ENCODE results near the gene UNC13C.

Gene UNC13C

DNA sequence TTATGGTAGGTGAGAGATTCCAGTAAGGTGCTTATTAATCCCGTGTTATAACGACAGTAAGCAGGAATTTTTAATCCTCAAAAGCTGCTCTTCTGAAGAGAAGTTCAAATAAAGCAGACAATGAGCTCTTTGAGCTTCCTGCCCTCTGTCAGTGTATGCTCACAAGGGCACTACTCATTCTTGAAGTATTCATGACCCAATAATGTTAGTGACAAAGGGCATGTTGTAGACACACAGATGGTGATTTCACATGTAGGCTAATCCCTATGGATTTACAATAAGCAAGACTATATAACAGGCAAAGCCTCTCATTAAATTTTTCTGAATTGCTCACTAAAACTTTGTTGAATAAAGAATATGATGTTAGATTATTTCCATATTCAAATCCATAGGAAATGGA is 639.9 kb downstream of the UNC13C start:
- TF ChIP-seq TEAD4 (IDR thresholded peaks at IDR 0.05) = no peak
- TF ChIP-seq, protein P1, sequence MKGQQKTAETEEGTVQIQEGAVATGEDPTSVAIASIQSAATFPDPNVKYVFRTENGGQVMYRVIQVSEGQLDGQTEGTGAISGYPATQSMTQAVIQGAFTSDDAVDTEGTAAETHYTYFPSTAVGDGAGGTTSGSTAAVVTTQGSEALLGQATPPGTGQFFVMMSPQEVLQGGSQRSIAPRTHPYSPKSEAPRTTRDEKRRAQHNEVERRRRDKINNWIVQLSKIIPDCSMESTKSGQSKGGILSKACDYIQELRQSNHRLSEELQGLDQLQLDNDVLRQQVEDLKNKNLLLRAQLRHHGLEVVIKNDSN (IDR thresholded peaks at IDR 0.05) = no peak
- TF ChIP-seq TCF12 (IDR thresholded peaks at IDR 0.05; ENCODE audit: low read depth) = no peak
- TF ChIP-seq CEBPB (IDR thresholded peaks at IDR 0.05) = no peak
- TF ChIP-seq TAF1 (IDR thresholded peaks at IDR 0.05; ENCODE audit: low read depth) = no peak
- TF ChIP-seq EGR1 (IDR thresholded peaks at IDR 0.05) = no peak
- no peak for TF ChIP-seq ZBTB7A (IDR thresholded peaks at IDR 0.05; ENCODE audit: low read depth)
- no peak for TF ChIP-seq FOXM1 (IDR thresholded peaks at IDR 0.05; ENCODE audit: borderline replicate concordance, low read depth)
- TF ChIP-seq, protein P2, sequence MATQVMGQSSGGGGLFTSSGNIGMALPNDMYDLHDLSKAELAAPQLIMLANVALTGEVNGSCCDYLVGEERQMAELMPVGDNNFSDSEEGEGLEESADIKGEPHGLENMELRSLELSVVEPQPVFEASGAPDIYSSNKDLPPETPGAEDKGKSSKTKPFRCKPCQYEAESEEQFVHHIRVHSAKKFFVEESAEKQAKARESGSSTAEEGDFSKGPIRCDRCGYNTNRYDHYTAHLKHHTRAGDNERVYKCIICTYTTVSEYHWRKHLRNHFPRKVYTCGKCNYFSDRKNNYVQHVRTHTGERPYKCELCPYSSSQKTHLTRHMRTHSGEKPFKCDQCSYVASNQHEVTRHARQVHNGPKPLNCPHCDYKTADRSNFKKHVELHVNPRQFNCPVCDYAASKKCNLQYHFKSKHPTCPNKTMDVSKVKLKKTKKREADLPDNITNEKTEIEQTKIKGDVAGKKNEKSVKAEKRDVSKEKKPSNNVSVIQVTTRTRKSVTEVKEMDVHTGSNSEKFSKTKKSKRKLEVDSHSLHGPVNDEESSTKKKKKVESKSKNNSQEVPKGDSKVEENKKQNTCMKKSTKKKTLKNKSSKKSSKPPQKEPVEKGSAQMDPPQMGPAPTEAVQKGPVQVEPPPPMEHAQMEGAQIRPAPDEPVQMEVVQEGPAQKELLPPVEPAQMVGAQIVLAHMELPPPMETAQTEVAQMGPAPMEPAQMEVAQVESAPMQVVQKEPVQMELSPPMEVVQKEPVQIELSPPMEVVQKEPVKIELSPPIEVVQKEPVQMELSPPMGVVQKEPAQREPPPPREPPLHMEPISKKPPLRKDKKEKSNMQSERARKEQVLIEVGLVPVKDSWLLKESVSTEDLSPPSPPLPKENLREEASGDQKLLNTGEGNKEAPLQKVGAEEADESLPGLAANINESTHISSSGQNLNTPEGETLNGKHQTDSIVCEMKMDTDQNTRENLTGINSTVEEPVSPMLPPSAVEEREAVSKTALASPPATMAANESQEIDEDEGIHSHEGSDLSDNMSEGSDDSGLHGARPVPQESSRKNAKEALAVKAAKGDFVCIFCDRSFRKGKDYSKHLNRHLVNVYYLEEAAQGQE (IDR thresholded peaks at IDR 0.05; ENCODE audit: low read depth) = no peak
- no peak for TF ChIP-seq YY1 (IDR thresholded peaks at IDR 0.05; ENCODE audit: low read depth)
- no peak for TF ChIP-seq NFIC (IDR thresholded peaks at IDR 0.05)
- TF ChIP-seq EP300 (IDR thresholded peaks at IDR 0.05; ENCODE audit: borderline replicate concordance) = no peak
- no peak for TF ChIP-seq CREB1 (IDR thresholded peaks at IDR 0.05; ENCODE audit: low read depth)
- no peak for TF ChIP-seq RAD21 (IDR thresholded peaks at IDR 0.05; ENCODE audit: low read depth)
- TF ChIP-seq, protein P3, sequence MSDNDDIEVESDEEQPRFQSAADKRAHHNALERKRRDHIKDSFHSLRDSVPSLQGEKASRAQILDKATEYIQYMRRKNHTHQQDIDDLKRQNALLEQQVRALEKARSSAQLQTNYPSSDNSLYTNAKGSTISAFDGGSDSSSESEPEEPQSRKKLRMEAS (IDR thresholded peaks at IDR 0.05) = no peak

DNA sequence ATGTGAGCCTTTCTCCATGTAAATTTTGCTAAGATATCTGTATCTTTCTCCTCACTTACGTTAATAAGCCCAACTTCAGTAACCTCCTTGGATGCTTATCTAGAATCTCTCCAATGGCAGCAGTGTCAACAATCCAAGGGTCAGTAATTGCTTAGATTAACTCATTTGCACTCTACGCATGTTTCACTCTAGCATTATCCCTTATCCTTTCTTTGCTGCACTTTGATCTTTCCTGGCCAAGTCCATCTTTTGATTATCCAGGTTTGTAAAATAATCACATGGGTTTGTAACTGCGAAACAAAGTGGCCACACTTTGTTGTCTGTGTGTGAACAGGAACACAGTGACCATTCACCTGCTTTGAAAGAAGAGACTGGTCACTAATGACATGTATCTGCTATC is 640.9 kb downstream of the UNC13C start:
- no peak for TF ChIP-seq TCF12 (IDR thresholded peaks at IDR 0.05; ENCODE audit: low read depth)
- no peak for TF ChIP-seq ZBTB7A (IDR thresholded peaks at IDR 0.05; ENCODE audit: low read depth)
- no peak for TF ChIP-seq NFIC (IDR thresholded peaks at IDR 0.05)
- TF ChIP-seq CEBPB (IDR thresholded peaks at IDR 0.05) = no peak
- no peak for TF ChIP-seq FOXM1 (IDR thresholded peaks at IDR 0.05; ENCODE audit: borderline replicate concordance, low read depth)
- TF ChIP-seq EGR1 (IDR thresholded peaks at IDR 0.05) = no peak
- no peak for TF ChIP-seq TAF1 (IDR thresholded peaks at IDR 0.05; ENCODE audit: low read depth)
- TF ChIP-seq TEAD4 (IDR thresholded peaks at IDR 0.05) = no peak
- TF ChIP-seq YY1 (IDR thresholded peaks at IDR 0.05; ENCODE audit: low read depth) = no peak

DNA sequence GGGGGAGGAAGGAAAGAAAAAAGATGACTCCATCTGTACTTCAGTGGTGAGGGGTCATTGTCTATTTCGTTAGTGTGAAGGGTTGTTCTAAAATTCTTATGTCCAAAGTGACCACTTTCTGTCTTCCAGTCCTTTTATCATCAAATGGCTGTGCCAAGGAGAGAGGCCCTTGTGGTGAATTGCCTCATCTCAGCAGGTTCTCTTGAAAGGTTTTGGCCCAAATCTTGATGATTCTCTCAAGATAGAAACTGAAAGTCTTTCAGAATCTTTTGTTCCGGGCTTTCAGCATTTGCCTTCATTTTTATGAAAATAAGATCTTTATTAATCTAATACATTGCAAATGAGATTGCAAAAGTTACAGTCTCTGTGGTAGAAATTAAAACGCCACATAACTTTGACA is 642.7 kb downstream of the UNC13C start:
- TF ChIP-seq ZBTB7A (IDR thresholded peaks at IDR 0.05; ENCODE audit: low read depth) = no peak
- TF ChIP-seq, protein P1 (IDR thresholded peaks at IDR 0.05) = no peak
- no peak for TF ChIP-seq NFIC (IDR thresholded peaks at IDR 0.05)
- no peak for TF ChIP-seq FOXM1 (IDR thresholded peaks at IDR 0.05; ENCODE audit: borderline replicate concordance, low read depth)
- TF ChIP-seq TAF1 (IDR thresholded peaks at IDR 0.05; ENCODE audit: low read depth) = no peak
- no peak for TF ChIP-seq TCF12 (IDR thresholded peaks at IDR 0.05; ENCODE audit: low read depth)
- TF ChIP-seq, protein P2 (IDR thresholded peaks at IDR 0.05; ENCODE audit: low read depth) = no peak
- TF ChIP-seq RAD21 (IDR thresholded peaks at IDR 0.05; ENCODE audit: low read depth) = no peak
- TF ChIP-seq CEBPB (IDR thresholded peaks at IDR 0.05) = no peak
- TF ChIP-seq TEAD4 (IDR thresholded peaks at IDR 0.05) = no peak

DNA sequence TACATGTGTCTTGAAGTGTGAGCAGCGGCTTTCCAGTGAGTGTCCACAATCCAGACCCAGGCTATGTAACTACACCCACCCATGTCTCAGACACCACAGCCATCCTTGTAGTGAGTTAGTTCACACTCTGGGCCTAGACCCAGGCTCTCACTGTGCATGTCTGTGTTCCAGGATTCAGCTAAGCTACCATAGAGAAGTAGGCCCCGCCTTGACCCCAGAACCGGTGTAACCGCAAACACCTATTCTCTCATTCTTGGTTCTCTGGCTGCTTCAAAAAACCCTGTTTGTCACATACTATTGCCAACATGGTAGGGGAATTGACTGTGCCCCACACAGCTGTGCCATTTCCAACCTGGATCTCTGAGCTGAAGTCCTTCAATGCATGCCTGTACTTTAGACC is 657.9 kb downstream of the UNC13C start:
- TF ChIP-seq, protein P2 (IDR thresholded peaks at IDR 0.05; ENCODE audit: low read depth) = no peak
- TF ChIP-seq, protein P1 (IDR thresholded peaks at IDR 0.05) = no peak
- TF ChIP-seq RAD21 (IDR thresholded peaks at IDR 0.05; ENCODE audit: low read depth) (no peak), YY1 (IDR thresholded peaks at IDR 0.05; ENCODE audit: low read depth) (no peak), ZBTB7A (IDR thresholded peaks at IDR 0.05; ENCODE audit: low read depth) (no peak), EGR1 (IDR thresholded peaks at IDR 0.05) (no peak), CREB1 (IDR thresholded peaks at IDR 0.05; ENCODE audit: low read depth) (no peak), TCF12 (IDR thresholded peaks at IDR 0.05; ENCODE audit: low read depth) (no peak), NFIC (IDR thresholded peaks at IDR 0.05) (no peak), TEAD4 (IDR thresholded peaks at IDR 0.05) (no peak), EP300 (IDR thresholded peaks at IDR 0.05; ENCODE audit: borderline replicate concordance) (no peak)
- TF ChIP-seq, protein P3 (IDR thresholded peaks at IDR 0.05) = no peak

Measured in Ishikawa (cell line).